A549 (cell line): ENCODE data around the gene PRSS56. TPM values are rescaled to one million over a fixed set of nuclear protein-coding genes. Genes with fewer than 3 reads are reported as not detected.

Experiments
- ATAC-seq, 2 experiments: fragments of 200-7000 bp in 1 of 2; fragments of >200 bp in 1 of 2; cut with Nextera tagmentation in 1 of 2; cut with Tn5 transposase in 1 of 2; 3 replicates each; pipeline versions ENCODE4 v1.8.0 to v1.9.1; 2018 to 2020; ENCODE audit warnings: mild to moderate bottlenecking in 1 of 2, moderate library complexity in 1 of 2
- CTCF ChIA-PET: fragments of 300-600 bp; sonication (Branson Sonifier 250); formaldehyde crosslinking; extraction: SDS; loops from one replicate; lab custom pipeline; 2021; ENCODE audit warnings: antibody characterized with exemption, inconsistent platforms; lab: Yijun Ruan, JAX
- POLR2A ChIA-PET: fragments of 350-600 bp; formaldehyde crosslinking; extraction: SDS; loops from one replicate; lab custom pipeline; 2021; ENCODE audit warnings: antibody characterized with exemption, inconsistent platforms; lab: Yijun Ruan, JAX
- DNase-seq, 2 experiments: peaks; one replicate each; pipeline versions ENCODE4 v3.0.0 to v3.0.0-alpha.2; 2011 to 2016; ENCODE audit warnings: low read depth in 1 of 2, low spot score in 1 of 2
- FAIRE-seq: peaks from 2 replicates; lab custom pipeline; 2011; peaks lifted over from hg19 to GRCh38; lab: Jason Lieb, UNC
- H3K27ac ChIP-seq, 2 experiments: fragments of >200 bp; sonication (Bioruptor Twin); formaldehyde crosslinking; 3 replicates each; pipeline ENCODE4 v1.5.1; 2016 to 2017
- H3K4me1 ChIP-seq: fragments of >200 bp; sonication (Bioruptor Twin); formaldehyde crosslinking; 3 replicates; pipeline ENCODE4 v1.6.1; 2016
- H3K4me2 ChIP-seq: fragments of >200 bp; sonication (Bioruptor Twin); formaldehyde crosslinking; 3 replicates; pipeline ENCODE4 v1.6.1; 2016
- H3K4me3 ChIP-seq: fragments of >200 bp; sonication (Bioruptor Twin); formaldehyde crosslinking; 3 replicates; pipeline ENCODE4 v1.5.1; 2016
- H3K9me3 ChIP-seq: fragments of >200 bp; sonication (Bioruptor Twin); formaldehyde crosslinking; 3 replicates; pipeline ENCODE4 v1.6.1; 2016
- CHD2 ChIP-seq: fragments of 150-350 bp; IDR thresholded peaks from 2 replicates; pipeline ENCODE4 v1.6.1; 2014; ENCODE audit warnings: low read length; ENCODE audit not compliant: partially characterized antibody
- EHMT2 ChIP-seq: fragments of 200-600 bp; sonication (generic); IDR thresholded peaks from 2 replicates; pipeline ENCODE4 v1.6.1; 2016; ENCODE audit warnings: antibody characterized with exemption, low read depth, mild to moderate bottlenecking, moderate library complexity
- ESRRA ChIP-seq: fragments of 150-350 bp; IDR thresholded peaks from 2 replicates; pipeline ENCODE4 v1.6.1; 2014; ENCODE audit warnings: mild to moderate bottlenecking, low read length, borderline replicate concordance
- FOSB ChIP-seq: fragments of 250-450 bp; sonication (Bioruptor Pico); IDR thresholded peaks from 2 replicates; pipeline ENCODE4 v1.5.0; 2020; ENCODE audit warnings: mild to moderate bottlenecking, moderate library complexity
- HOXA7 ChIP-seq: fragments of 250-450 bp; sonication (Bioruptor Pico); IDR thresholded peaks from 2 replicates; pipeline ENCODE4 v1.5.0; 2020; ENCODE audit warnings: mild to moderate bottlenecking, moderate library complexity
- JUN ChIP-seq, 2 experiments: fragments of >200 bp; sonication (Bioruptor Twin); formaldehyde crosslinking; IDR thresholded peaks; 2 replicates in 1 of 2; 3 replicates in 1 of 2; pipeline ENCODE4 v1.6.1; 2016 to 2017
- KDM1A ChIP-seq: fragments of 200-600 bp; sonication (generic); IDR thresholded peaks from 2 replicates; pipeline ENCODE4 v1.6.1; 2016; ENCODE audit warnings: low read depth, mild to moderate bottlenecking
- KDM5A ChIP-seq: fragments of 200-600 bp; sonication (generic); IDR thresholded peaks from 2 replicates; pipeline ENCODE4 v1.6.1; 2016; ENCODE audit warnings: antibody characterized with exemption, mild to moderate bottlenecking
- MAFK ChIP-seq: fragments of 450-650 bp; IDR thresholded peaks from 2 replicates; pipeline ENCODE4 v1.6.1; 2014; ENCODE audit not compliant: partially characterized antibody
- RCOR1 ChIP-seq: fragments of 150-350 bp; IDR thresholded peaks from 2 replicates; pipeline ENCODE4 v1.6.1; 2014; ENCODE audit warnings: antibody characterized with exemption, low read length, low read depth
- RFX5 ChIP-seq: fragments of 450-650 bp; IDR thresholded peaks from 2 replicates; pipeline ENCODE4 v1.7.1; 2014; ENCODE audit warnings: antibody characterized with exemption, mild to moderate bottlenecking, moderate library complexity
- ZC3H11A ChIP-seq: fragments of 450-650 bp; IDR thresholded peaks from 2 replicates; pipeline ENCODE4 v1.6.1; 2014; ENCODE audit warnings: antibody characterized with exemption, mild to moderate bottlenecking
- ZFP36 ChIP-seq: fragments of 450-650 bp; IDR thresholded peaks from 2 replicates; pipeline ENCODE4 v1.6.1; 2014; ENCODE audit warnings: borderline replicate concordance; ENCODE audit not compliant: partially characterized antibody
- WGBS: methylation state at CpG from one replicate; pipeline ENCODE4 v1.1.6; 2017; ENCODE audit errors: missing lambda C conversion rate; 5-methylcytosine and 5-hydroxymethylcytosine counted together
- polyA plus RNA-seq, 4 experiments: library from polyadenylated mRNA; depleted of rRNA in 3 of 4; stranded (reverse); fragments of >200 nt; fragmentation: RNase III in 1 of 4; extraction: RNeasy Plus Mini Kit Qiagen cat#74134 plus additional on column Dnase treatment in 1 of 4; gene quantifications; 2 replicates in 3 of 4; 3 replicates in 1 of 4; pipeline ENCODE4 v1.2.3, GENCODE V29; 2011 to 2017
- TF ChIP-seq, protein P1 (sequence below): fragments of 450-650 bp; IDR thresholded peaks from 2 replicates; pipeline ENCODE4 v1.6.1; 2014; ENCODE audit warnings: antibody characterized with exemption
- TF ChIP-seq, protein P2 (sequence below): fragments of >200 bp; sonication (Bioruptor Twin); formaldehyde crosslinking; IDR thresholded peaks from 3 replicates; pipeline ENCODE4 v1.6.1; 2016
- TF ChIP-seq, protein P3 (sequence below): fragments of 200-600 bp; sonication (generic); IDR thresholded peaks from 2 replicates; pipeline ENCODE4 v1.6.1; 2016; ENCODE audit warnings: antibody characterized with exemption, mild to moderate bottlenecking, moderate library complexity
- TF ChIP-seq, protein P4 (sequence below): fragments of >200 bp; sonication (Bioruptor Twin); formaldehyde crosslinking; IDR thresholded peaks from 2 replicates; pipeline ENCODE4 v1.6.1; 2016
- TF ChIP-seq, protein P5 (sequence below): IDR thresholded peaks from 2 replicates; pipeline ENCODE4 v1.6.1; 2012

The PRSS56 gene
- polyA plus RNA-seq, 2 of the 4 experiments (the other 2 are of a cell fraction): not detected

DNA sequence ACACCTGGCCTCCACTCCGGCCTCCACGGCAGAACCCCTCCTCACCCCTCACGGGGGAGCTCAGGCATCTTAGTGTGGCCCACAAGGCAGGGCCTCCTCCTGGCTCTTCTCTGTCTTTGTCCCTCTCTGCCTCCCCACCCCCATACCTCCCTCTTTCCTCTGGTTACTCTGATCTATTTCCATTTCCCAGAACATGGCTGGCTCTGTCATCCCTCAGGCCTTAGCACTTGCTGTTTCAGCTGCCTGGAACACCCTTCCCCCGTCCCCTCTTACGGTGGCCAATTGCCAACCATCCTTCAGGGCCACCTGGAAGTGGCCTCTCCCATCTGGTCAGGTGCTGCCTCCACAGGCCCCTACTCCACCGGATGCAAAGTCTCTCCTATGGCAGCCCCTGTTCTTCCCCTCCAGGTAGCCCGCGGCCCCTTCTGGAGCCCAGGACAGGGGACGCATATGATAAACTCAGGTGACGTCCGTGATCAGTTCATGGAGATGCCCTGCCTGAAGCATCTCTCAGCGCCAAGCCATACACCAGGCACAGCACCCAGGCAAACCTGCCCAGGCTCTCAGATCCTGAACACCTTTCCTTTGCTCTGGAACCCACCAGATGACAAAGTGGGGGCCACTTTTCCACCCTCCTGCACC lies 28.9 kb upstream of the PRSS56 start:
- no peak for FAIRE-seq
- CTCF ChIA-PET: interaction anchor here (0.9 kb wide), 1 partner anchor 46 kb away, joined by 3 read pairs; no protein-coding TSS in a partner anchor

DNA sequence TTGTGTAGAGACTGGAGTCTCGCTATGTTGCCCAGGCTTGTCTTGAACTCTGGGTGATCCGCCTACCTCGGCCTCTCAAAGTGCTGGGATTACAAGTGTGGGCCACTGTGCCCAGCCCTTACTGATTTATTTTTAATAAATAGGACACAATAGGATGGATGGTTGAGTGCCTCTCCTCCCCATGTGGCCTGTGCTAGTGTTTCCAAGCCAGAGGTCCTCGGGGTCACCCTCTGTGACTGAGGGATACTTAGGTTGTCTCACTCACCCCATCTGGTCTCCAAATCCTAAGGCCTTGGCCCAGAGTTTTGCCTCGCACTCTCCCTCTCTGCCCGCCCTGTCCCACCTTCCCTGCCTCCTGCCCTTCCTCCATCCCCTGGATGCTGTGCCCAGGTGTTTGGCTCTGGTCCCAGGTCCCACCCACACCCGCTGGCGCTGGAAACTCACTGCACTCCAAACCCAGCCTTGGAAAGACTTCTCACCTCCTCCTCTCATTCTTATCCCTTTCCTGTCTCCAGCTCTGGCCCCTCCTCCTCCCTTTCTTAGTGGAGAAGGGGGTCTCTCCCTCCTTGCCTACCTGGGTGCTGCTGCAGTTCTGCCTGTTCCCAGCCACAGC lies 27.8 kb upstream of the PRSS56 start:
- H3K27ac ChIP-seq: no peak overlapping the region
- no peak for FAIRE-seq
- ChIA-PET POLR2A (no interaction called here), CTCF (no interaction called here)
- ATAC-seq: no peak
- TF ChIP-seq, protein P1, sequence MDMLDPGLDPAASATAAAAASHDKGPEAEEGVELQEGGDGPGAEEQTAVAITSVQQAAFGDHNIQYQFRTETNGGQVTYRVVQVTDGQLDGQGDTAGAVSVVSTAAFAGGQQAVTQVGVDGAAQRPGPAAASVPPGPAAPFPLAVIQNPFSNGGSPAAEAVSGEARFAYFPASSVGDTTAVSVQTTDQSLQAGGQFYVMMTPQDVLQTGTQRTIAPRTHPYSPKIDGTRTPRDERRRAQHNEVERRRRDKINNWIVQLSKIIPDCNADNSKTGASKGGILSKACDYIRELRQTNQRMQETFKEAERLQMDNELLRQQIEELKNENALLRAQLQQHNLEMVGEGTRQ: no peak
- TF ChIP-seq, protein P2, sequence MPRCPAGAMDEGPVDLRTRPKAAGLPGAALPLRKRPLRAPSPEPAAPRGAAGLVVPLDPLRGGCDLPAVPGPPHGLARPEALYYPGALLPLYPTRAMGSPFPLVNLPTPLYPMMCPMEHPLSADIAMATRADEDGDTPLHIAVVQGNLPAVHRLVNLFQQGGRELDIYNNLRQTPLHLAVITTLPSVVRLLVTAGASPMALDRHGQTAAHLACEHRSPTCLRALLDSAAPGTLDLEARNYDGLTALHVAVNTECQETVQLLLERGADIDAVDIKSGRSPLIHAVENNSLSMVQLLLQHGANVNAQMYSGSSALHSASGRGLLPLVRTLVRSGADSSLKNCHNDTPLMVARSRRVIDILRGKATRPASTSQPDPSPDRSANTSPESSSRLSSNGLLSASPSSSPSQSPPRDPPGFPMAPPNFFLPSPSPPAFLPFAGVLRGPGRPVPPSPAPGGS: no peak
- TF ChIP-seq, protein P3, sequence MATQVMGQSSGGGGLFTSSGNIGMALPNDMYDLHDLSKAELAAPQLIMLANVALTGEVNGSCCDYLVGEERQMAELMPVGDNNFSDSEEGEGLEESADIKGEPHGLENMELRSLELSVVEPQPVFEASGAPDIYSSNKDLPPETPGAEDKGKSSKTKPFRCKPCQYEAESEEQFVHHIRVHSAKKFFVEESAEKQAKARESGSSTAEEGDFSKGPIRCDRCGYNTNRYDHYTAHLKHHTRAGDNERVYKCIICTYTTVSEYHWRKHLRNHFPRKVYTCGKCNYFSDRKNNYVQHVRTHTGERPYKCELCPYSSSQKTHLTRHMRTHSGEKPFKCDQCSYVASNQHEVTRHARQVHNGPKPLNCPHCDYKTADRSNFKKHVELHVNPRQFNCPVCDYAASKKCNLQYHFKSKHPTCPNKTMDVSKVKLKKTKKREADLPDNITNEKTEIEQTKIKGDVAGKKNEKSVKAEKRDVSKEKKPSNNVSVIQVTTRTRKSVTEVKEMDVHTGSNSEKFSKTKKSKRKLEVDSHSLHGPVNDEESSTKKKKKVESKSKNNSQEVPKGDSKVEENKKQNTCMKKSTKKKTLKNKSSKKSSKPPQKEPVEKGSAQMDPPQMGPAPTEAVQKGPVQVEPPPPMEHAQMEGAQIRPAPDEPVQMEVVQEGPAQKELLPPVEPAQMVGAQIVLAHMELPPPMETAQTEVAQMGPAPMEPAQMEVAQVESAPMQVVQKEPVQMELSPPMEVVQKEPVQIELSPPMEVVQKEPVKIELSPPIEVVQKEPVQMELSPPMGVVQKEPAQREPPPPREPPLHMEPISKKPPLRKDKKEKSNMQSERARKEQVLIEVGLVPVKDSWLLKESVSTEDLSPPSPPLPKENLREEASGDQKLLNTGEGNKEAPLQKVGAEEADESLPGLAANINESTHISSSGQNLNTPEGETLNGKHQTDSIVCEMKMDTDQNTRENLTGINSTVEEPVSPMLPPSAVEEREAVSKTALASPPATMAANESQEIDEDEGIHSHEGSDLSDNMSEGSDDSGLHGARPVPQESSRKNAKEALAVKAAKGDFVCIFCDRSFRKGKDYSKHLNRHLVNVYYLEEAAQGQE: no peak
- TF ChIP-seq KDM1A: no peak
- no peak for TF ChIP-seq ZC3H11A
- TF ChIP-seq JUN (IDR thresholded peaks at IDR 0.05): no peak
- TF ChIP-seq, all 56 proteins: peak for 0
- WGBS: 61% methylated on average over 8 of the region's 8 CpGs
- no peaks in the 10 kb centered on the region for H3K9me3 ChIP-seq
- H3K4me1 ChIP-seq: peaks cover under 1% of the 10 kb centered on the region; the same call in 1 of the 3 replicates
- H3K4me3 ChIP-seq: no peak overlapping the region
- no peak for DNase-seq
- no peak overlapping the region for H3K4me2 ChIP-seq

More for the DNA sequence above, 28.9 kb upstream of the PRSS56 start:
- no peak overlapping the region for H3K4me3 ChIP-seq
- POLR2A ChIA-PET: no interaction called here
- TF ChIP-seq FOSB: no peak
- no peak for TF ChIP-seq EHMT2
- no peak for TF ChIP-seq MAFK
- no peak for ATAC-seq
- H3K4me1 ChIP-seq: peaks cover 6% of the 10 kb centered on the region; the same call in 1 of the 3 replicates
- H3K4me2 ChIP-seq: no peak overlapping the region
- H3K9me3 ChIP-seq: no peaks in the 10 kb centered on the region
- no peak overlapping the region for H3K27ac ChIP-seq
- WGBS: 87% methylated on average over 10 of the region's 12 CpGs
- no peak for DNase-seq

DNA sequence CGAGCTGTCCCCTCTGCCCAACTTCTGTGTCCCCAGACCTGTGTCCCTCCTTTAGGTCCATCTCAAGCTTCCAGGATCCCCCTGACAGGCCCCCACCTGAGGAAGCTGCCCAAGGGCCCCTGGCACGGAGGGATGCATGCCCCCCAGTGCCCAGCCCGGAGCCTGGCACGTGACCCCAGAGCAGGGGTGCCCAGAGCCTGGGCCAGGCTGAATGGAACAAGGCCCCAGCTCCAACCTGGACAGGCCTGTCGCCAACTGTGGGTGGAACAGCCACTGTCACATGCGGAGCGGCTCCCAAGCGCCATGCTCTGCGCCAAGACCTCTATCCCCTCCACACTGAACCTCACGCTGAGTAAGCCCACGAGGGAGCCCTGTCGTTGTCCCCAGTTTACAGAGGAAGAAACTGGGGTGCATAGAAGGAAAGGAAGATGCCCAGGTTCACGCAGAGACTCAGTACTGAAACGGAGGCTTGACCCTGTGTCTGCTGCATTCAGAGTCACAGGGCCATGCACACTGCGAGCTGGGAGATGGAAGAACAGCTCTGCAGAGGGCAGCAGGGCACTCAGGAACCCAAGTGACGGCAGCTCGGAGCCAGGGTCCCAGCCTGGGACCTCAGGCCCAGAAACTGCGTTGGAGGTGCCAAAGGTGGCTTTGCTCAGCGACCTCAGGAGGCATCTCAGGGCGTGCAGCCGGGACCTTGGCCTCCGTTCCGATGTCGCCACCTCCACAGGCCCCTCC lies 27.1 kb upstream of the PRSS56 start:
- 67% methylated on average over 23 of the region's 24 CpGs for WGBS
- no peaks in the 10 kb centered on the region for H3K4me1 ChIP-seq
- CTCF ChIA-PET: interaction anchor here (1.0 to 1.1 kb wide), 2 partner anchors 29 to 46 kb away, joined by 3 to 4 read pairs; no protein-coding TSS in a partner anchor
- no peak for DNase-seq
- ATAC-seq: no peak
- no peaks in the 10 kb centered on the region for H3K9me3 ChIP-seq
- H3K4me3 ChIP-seq: no peak overlapping the region
- no peak for FAIRE-seq
- no peak overlapping the region for H3K4me2 ChIP-seq
- POLR2A ChIA-PET: no interaction called here
- H3K27ac ChIP-seq: no peak overlapping the region
- TF ChIP-seq ESRRA: no peak
- TF ChIP-seq, protein P3: no peak
- TF ChIP-seq RCOR1: no peak
- no peak for TF ChIP-seq CHD2
- TF ChIP-seq, protein P4, sequence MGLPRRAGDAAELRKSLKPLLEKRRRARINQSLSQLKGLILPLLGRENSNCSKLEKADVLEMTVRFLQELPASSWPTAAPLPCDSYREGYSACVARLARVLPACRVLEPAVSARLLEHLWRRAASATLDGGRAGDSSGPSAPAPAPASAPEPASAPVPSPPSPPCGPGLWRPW: no peak
- TF ChIP-seq KDM5A: no peak
- TF ChIP-seq RFX5: no peak
- TF ChIP-seq, protein P5, sequence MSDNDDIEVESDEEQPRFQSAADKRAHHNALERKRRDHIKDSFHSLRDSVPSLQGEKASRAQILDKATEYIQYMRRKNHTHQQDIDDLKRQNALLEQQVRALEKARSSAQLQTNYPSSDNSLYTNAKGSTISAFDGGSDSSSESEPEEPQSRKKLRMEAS: no peak
- no peak for TF ChIP-seq HOXA7 (CRISPR knock-in tag)
- TF ChIP-seq ZFP36: no peak
